GM18951 (cell line): Measurements from ENCODE around the gene IGF2BP1.
"Not testable (repeated sequence)": the region's sequence is repeated elsewhere in the genome, so short reads cannot be mapped to it uniquely, and the experiment has no call there.

Source experiments
- POLR2A ChIP-seq: IDR thresholded peaks from 4 replicates; pipeline ENCODE4 v1.6.1; 2011; ENCODE audit warnings: mild to moderate bottlenecking; ENCODE audit not compliant: insufficient read length, insufficient read depth; ENCODE audit errors: extremely low read depth
- in situ Hi-C: fragments of 300-500 bp; cut with MboI; formaldehyde crosslinking; loops from one replicate; pipeline ENCODE4 v1.12.0; 2022; ENCODE audit warnings: low sequenced_read_pairs, mixed read lengths, inconsistent platforms; ENCODE audit not compliant: unreplicated experiment

Gene IGF2BP1

DNA sequence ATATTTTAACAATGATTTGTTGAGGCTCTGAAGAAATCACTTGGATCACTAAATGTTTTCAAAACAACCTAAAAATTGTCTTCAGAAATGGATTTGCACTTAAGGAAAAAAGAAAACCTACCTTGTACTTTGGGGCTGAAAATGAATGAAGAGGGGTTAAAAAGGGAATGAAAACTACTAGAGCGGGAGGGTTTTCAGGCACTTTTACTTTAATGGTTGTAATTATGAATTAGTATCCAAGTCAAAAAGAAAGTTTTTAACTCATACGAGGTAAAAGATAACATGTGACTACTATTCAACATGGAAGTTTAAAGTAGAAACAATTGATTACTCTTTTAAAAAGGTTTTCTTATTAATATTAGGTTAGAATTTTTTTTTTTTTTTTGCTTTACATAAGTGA, 5.1 kb downstream of the IGF2BP1 start:
- no peak for TF ChIP-seq POLR2A
- in situ Hi-C loops, result no loop called here

DNA sequence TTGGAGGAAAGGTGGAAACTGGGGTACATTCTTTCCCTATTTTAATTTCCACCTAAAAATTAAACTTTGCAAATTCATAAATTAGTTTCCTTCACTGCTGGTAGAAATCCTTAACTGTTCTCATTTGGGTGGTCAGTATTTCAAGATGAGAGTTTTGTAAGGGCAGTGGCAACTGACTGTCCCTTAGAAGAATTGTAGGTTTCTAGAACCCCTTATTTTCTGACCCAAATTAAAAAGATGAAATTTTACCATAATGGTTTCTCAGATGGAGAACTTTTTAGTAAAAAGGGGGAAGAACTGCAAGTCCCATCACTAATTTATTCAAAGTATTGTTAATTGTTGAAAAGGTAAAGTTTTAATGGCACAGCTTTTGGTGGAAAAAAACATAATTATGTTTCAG, 5.6 kb downstream of the IGF2BP1 start:
- in situ Hi-C loops, result no loop called here
- no peak for TF ChIP-seq POLR2A

DNA sequence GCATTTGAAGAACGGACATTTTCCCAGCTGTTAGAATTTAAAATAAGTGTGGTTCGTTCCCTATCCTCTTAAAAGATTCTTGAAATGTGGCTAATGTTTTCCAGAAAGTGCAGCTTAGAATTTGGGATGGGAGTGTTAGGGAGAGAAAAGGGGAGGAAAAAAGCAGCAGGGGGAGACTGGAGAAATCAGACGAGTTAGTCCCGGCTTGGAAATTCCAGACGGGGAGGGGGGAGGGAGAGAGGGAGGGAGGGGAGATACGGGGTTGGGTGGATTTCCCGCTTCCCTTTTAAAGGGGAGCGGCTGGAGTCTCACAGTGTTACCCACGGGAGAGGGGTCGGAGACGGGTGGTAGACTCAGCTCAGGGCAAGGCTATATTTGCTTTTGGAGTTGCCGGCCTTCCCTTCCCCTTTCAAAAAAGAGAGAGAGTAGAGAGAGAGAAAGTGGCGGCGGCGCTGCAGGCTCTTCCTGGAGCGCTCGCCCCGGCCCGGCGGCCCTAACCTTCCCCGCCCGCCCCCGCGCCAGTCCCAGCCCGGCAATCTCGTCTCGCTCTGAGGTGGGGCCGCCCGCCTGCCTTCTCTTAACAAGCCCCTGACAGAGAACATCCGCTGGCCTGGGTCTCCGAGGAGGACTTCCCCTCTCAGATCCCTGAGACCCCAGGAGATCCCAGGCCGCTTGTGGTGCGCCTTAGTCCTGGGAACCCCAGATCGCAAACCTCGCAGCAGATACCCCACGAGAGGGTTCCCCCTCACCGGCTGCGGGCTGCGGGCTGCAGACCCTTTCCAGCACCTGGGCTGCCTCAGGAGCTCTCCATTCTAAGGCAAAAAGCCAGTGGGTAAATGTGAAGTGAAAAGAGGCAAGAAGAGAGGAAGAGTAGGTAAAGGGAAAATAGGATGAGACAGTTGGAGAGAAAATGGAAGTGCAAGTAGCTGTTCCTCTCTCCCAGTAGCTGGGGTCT, 6.6 kb downstream of the IGF2BP1 start:
- in situ Hi-C loops, result no loop called here
- TF ChIP-seq POLR2A, result no peak

DNA sequence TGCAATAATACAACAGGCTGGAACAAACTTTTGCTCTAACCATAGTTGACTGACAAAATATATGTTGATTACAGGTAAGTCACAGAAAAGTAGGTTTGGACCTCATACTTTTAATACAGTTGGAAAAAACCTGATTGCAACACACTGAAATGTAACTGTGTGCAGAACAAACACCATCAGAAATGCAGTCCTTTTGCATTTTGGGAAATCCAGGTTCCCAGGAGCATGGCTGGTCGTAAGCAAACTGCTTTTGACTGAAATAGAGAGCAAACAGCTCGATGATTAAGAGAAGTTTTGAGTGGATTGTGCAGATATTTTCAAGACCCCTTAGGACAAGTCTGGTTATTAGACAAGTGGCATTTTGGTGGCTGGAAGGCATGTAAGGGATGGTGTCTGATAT, 8.0 kb downstream of the IGF2BP1 start:
- no peak for TF ChIP-seq POLR2A
- in situ Hi-C loops, result no loop called here

DNA sequence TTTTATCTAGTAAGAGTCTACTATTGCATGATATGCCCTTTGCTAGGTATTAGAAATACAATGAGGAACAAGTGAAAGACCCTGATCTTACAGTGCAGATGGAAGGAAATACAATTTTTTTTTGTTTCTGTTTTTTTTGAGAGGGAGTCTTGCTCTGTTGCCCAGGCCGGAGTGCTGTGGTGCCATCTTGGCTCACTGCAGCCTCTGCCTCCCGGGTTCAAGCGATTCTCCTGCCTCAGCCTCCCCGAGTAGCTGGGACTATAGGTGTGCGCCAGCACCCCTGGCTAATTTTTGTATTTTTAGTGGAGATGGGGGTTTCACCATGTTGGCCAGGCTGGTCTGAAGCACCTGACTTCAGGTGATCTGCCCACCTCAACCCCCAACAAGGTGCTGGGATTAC, 11.7 kb downstream of the IGF2BP1 start:
- in situ Hi-C loops, result not testable (repeated sequence)

DNA sequence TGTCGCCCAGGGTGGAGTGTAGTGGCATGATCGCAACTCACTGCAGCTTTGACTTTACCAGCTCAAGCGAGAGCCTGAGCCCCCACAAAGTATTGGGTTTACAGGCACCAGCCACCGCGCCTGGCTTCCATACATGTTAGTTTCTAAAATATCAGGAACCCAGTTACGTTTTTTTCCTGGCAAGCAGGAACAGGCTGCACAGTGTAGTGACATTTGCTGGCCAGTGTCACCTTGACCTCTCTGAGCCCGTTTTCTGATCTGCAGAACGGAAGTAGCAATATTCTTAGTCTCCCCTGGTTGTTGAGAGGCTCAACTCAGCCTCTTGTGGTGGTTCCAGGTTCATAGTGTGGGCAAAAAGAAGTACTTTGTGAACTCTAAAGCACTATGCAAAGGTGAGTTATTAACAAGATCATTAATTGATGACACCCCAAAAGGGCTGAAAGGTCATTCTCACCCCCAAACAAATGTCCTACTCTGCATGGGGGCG, 15.6 kb downstream of the IGF2BP1 start:
- in situ Hi-C loops, result no loop called here
- no peak for TF ChIP-seq POLR2A

DNA sequence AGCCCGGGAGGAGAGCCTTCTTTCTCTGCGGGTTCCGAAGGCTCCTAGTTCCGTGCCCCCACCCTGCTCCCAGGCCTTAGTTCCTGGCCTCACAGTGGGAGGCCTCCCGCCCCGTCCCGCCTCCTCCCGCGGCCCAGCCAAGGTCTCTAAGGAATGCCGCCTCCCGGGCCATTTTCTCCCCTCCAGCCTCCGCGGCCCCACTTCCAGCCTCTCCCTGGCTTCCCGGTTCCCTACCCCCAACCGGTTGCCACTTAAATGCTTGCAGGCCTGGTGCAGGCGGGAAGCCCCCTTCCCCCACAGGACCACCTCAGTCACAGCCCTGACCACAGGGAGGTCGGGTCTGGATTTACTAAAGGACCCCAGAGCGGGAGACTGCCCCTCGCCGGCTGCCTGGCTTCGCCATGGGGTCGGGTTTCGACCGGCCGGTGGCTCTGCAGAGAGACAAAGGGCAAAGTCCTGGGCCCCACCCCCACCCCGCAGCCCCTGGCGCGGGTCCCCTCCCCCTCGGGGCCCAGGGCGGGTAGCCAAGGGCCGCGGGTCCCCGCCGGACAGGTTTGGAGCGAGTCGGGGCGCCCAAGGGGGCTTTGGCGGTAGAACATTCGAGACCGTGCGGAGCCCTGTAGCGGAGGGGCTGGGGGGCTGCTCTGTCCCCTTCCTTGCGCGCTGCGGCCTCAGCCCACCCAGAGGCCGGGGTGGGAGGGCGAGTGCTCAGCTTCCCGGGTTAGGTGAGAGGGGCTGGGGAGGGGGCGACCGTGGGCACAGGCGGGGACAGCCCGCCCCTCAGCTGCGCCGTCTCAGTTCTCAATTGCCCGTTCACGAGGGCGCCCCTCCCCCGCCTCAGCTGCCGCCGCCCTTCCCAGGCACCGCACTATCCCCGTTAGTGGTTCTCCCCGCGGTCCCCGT, 16.4 kb downstream of the IGF2BP1 start:
- in situ Hi-C loops, result no loop called here
- no peak for TF ChIP-seq POLR2A

DNA sequence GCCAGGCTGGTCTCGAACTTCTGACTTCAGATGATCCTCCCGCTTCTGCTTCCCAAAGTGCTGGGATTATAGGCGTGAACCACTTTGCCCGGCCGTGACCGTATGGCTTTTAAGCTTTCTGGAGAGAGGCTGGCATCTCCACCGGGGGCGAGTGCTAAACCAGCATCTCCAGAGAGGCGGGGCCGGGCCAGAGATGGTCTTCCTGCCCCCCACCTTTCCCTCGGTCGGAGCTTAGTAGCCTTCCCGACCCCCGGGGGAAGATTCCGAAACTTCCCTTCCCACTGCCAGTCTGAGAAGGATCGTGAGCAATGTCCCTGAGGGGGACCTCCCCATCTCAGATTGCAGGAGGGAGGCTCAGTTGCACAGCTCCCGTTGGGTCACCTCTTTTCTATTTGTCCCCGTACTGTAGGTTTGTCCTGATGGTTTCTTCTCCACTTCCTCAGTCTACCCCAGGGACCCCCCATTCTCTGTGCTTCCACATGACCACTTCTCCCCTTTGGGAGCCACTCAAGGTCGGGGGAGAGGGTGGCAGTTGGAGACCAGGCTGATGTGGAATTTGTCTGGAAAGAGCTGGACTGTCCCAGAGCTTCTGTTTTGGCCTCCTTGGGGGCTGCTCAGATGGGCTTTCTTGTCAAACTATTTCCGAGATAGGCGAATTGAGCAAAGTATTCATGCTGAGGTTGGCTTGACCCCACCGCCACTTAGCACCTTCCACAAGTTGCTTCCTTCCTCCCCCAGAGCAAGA, 18.2 kb downstream of the IGF2BP1 start:
- no peak for TF ChIP-seq POLR2A
- in situ Hi-C loops, result no loop called here

DNA sequence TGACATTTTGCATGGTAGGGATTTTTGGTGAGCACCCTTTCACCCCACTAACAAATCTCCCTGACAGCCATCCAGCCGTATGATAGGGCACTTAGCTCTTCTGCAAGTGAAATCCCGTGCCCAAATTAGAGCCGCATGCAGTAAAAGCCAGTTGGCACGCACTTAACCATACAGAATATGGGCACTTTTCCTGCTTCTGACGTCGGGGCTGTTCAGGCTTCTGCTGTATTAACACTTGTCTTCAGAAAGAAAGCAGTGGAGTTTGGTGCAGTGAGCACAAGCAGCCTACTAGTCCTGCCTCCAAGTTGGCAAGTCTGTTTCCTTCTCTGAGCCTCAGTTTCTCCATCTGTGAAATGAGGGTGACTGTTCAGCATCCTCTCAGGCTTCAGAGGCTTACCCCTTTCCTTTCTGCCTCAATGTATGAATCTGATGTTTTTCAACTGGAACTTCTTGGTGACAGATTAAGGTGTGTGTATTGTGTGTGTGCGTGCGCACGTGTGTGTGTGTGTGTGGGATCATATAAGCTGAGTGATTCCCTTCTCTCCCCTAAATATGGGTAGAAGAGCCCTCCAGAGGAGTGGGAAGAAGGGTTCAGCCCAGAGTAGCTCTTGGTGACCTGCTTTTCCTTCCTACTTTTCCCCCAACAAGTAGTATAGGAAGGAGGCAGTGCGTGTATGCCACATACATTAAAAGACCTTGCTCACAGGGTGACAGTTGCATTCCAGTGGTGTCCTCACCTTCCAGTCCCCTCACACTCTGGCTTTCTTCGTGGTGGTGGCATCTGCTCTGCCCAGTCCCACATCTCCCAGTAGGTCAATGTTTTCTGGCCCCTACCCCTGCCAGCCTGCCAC, 19.0 kb downstream of the IGF2BP1 start:
- in situ Hi-C loops, result no loop called here
- TF ChIP-seq POLR2A, result no peak

DNA sequence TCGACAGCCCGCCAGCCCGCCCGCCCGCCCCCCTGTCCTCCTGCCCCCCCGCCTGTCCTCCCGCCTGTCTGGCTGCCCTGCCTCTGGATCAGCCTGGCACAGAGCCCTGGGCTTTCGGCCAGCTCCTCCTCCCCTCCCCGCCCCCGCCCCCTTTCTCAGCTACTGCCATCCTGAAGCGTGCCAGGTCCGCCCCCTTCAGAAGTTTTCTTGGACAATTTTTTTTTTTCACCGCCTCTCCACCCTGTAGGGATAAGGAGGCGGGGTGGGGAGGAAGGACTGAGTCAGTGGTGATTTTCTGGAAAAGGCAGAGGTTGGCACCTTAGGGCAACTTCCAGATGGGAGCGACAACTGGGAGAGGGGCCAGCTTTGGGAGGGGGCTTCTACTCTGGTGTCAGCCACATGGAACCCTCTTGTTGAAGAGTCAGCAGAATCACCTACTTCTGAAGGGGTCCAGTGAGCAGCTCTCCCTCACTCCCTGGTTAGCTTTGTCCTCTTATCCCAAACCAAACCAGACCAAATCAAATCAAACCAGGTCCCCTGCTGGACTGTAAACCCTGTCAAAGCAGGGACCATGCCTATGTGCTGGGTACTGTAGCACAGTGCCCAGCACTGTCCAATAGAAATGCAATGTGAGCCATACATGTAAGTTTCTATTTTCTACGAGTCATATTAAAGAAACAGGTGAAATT, 19.7 kb downstream of the IGF2BP1 start:
- in situ Hi-C loops, result no loop called here
- no peak for TF ChIP-seq POLR2A

DNA sequence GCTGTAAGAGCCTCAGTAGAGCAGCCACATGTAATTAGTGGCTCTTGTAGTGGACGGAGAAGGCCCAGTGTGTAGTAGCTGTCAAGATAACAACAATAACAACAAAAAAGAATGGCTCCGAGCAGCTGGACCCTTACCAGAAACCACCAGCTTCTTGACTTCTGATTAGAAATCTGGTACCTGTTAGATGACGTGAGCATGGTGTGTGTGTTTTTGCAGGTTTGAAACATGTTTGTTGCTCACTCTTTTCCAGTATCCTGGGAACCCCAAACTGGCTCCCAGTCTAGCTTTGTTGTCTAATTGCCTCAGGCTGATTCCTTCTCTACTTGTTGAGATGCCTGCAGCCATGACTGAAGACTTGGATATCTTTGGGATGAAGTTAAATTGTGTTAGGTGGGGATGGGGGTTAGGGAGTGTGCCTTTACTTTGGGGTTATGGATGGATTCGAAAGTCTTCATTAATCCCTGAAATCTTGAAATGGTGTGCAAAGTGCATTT, 21.0 kb downstream of the IGF2BP1 start:
- in situ Hi-C loops, result no loop called here
- TF ChIP-seq POLR2A, result no peak
